SU-DHL-6 (cell line): ENCODE results near the gene ZBED5.
A peak's percentile ranks its signal among the peaks of the same experiment; 100 is the strongest.

Source experiments
- H2AFZ ChIP-seq: fragments of 200-600 bp; sonication (generic); 2 replicates; pipeline ENCODE4 v1.6.1; 2014; ENCODE audit warnings: low read depth, mild to moderate bottlenecking, moderate library complexity, mixed read lengths, antibody characterized with exemption, low read length; ENCODE audit not compliant: severe bottlenecking
- H3F3A ChIP-seq: fragments of 200-600 bp; shearing (Covaris generic); 2 replicates; pipeline ENCODE4 v1.6.0; 2016; ENCODE audit warnings: antibody characterized with exemption, mild to moderate bottlenecking; ENCODE audit not compliant: insufficient read depth
- H3K27ac ChIP-seq: fragments of 200-600 bp; sonication (generic); 2 replicates; pipeline ENCODE4 v1.5.1; 2016; ENCODE audit warnings: low read depth, mild to moderate bottlenecking, low read length, moderate library complexity, mixed read lengths
- H3K27me3 ChIP-seq: fragments of 200-600 bp; sonication (generic), shearing (Covaris generic); 2 replicates; pipeline ENCODE4 v1.6.0; 2014; ENCODE audit warnings: mild to moderate bottlenecking, low read length
- H3K36me3 ChIP-seq: fragments of 200-600 bp; sonication (generic); 2 replicates; pipeline ENCODE4 v1.6.1; 2014; ENCODE audit warnings: mild to moderate bottlenecking, low read length, mixed read lengths
- H3K4me2 ChIP-seq: fragments of 300-600, 200-600 bp; shearing (Covaris generic), sonication (generic); 2 replicates; pipeline ENCODE4 v1.6.0; 2014; ENCODE audit warnings: low read length, low read depth, mild to moderate bottlenecking; ENCODE audit not compliant: poor library complexity, severe bottlenecking
- H3K4me3 ChIP-seq: fragments of 200-600 bp; sonication (generic); 2 replicates; pipeline ENCODE4 v1.5.1; 2014; ENCODE audit warnings: antibody characterized with exemption, low read length, mild to moderate bottlenecking, mixed read lengths; ENCODE audit not compliant: insufficient read depth, poor library complexity, severe bottlenecking
- H3K79me2 ChIP-seq: fragments of 200-600 bp; sonication (generic); 2 replicates; pipeline ENCODE4 v1.6.1; 2014; ENCODE audit warnings: mild to moderate bottlenecking, low read length, moderate library complexity; ENCODE audit not compliant: insufficient read depth
- H3K9ac ChIP-seq: fragments of 200-600 bp; sonication (generic); 2 replicates; pipeline ENCODE4 v1.7.0; 2014; ENCODE audit warnings: mild to moderate bottlenecking, low read length
- H3K9me2 ChIP-seq: fragments of 200-600 bp; sonication (generic); replicated peaks from 2 replicates; pipeline ENCODE4 v1.6.1; 2014; ENCODE audit warnings: low read length; ENCODE audit not compliant: insufficient read depth
- H3K9me3 ChIP-seq: fragments of 200-600 bp; sonication (generic); 2 replicates; pipeline ENCODE4 v1.6.1; 2014; ENCODE audit warnings: low read length, mixed read lengths; ENCODE audit not compliant: insufficient read depth
- H4K20me1 ChIP-seq: fragments of 200-600 bp; sonication (generic); 2 replicates; pipeline ENCODE4 v1.6.1; 2014; ENCODE audit warnings: low read depth, mild to moderate bottlenecking, antibody characterized with exemption, low read length, moderate library complexity, mixed read lengths
- CTCF ChIP-seq: fragments of 200-600 bp; sonication (generic); IDR thresholded peaks from one replicate; pipeline ENCODE4 v1.5.1; 2017; ENCODE audit warnings: antibody characterized with exemption, mild to moderate bottlenecking, low read length, moderate library complexity; ENCODE audit not compliant: insufficient read depth, poor library complexity, severe bottlenecking
- EZH2phosphoT487 ChIP-seq: fragments of 200-600 bp; sonication (generic), shearing (Covaris generic); conservative IDR thresholded peaks from 2 replicates; pipeline ENCODE4 v1.6.1; 2018; ENCODE audit warnings: mild to moderate bottlenecking, antibody characterized with exemption, low read length, moderate library complexity, mixed read lengths

Gene ZBED5

DNA sequence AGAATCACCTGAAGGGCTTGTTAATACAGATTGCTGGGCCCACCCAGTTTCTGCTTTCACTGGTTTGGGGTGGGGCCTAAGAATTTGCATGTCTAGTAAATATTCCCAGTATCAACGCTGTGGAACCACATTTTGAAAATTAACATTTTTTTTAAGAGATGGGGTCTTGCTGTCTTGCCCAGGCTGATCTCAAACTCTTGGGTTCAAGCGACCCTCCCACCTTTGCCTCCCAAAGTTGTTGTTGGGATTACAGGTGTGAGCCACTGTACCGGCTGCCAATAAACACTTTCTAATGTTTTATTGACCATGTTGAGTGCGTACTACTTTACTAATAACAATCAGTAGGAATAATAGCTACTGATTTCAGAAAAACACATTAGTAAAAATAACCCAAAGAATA lies 51.6 kb downstream of the ZBED5 start:
- Histone ChIP-seq H3K9ac (no peak overlapping the region), H3K9me2 (no peaks in the 10 kb centered on the region), H3K4me2 (peak overlapping the region; percentile 87), H3K36me3 (peaks cover 62% of the 10 kb centered on the region), H3K27ac (no peak overlapping the region), H3K79me2 (peaks cover 36% of the 10 kb centered on the region), H2AFZ (no peak overlapping the region), H3K9me3 (no peaks in the 10 kb centered on the region), H3K27me3 (no peaks in the 10 kb centered on the region), H4K20me1 (peaks cover 3% of the 10 kb centered on the region; the same call in 1 of the 2 replicates), H3F3A (peaks cover 50% of the 10 kb centered on the region), H3K4me3 (no peak overlapping the region)
- TF ChIP-seq CTCF: no peak
- TF ChIP-seq EZH2phosphoT487: no peak

- Histone ChIP-seq H3K79me2 (peaks cover 36% of the 10 kb centered on the region), H4K20me1 (peaks cover 4% of the 10 kb centered on the region; the same call in 1 of the 2 replicates), H3K27ac (no peak overlapping the region), H2AFZ (no peak overlapping the region), H3F3A (peaks cover 55% of the 10 kb centered on the region), H3K9ac (no peak overlapping the region), H3K27me3 (no peaks in the 10 kb centered on the region), H3K9me3 (no peaks in the 10 kb centered on the region), H3K9me2 (no peaks in the 10 kb centered on the region), H3K4me3 (no peak overlapping the region), H3K36me3 (peaks cover 66% of the 10 kb centered on the region), H3K4me2 (no peak overlapping the region)
- TF ChIP-seq EZH2phosphoT487 (no peak), CTCF (no peak)
Measured at GRCh38 chr11:10805741-10806140, 52.1 kb downstream of the ZBED5 start.

GRCh38 chr11:10803676-10804075 lies 54.2 kb downstream of the ZBED5 start:
- H3F3A ChIP-seq: peaks cover 72% of the 10 kb centered on the region
- no peaks in the 10 kb centered on the region for H3K9me3 ChIP-seq
- no peak overlapping the region for H2AFZ ChIP-seq
- no peak overlapping the region for H3K4me2 ChIP-seq
- peaks cover 12% of the 10 kb centered on the region; the same call in 1 of the 2 replicates for H4K20me1 ChIP-seq
- H3K9me2 ChIP-seq: no peaks in the 10 kb centered on the region
- TF ChIP-seq EZH2phosphoT487 (no peak), CTCF (no peak)
- no peak overlapping the region for H3K4me3 ChIP-seq
- H3K27ac ChIP-seq: no peak overlapping the region
- peaks cover 87% of the 10 kb centered on the region for H3K36me3 ChIP-seq
- no peak overlapping the region for H3K9ac ChIP-seq
- H3K79me2 ChIP-seq: peaks cover 36% of the 10 kb centered on the region
- H3K27me3 ChIP-seq: no peaks in the 10 kb centered on the region
